Measurements from ENCODE around the gene CCNB3. TPM values are rescaled to one million over a fixed set of nuclear protein-coding genes. Genes with fewer than 3 reads are reported as not detected.
"Not testable (repeated sequence)": the region's sequence is repeated elsewhere in the genome, so short reads cannot be mapped to it uniquely, and the experiment has no call there.

The CCNB3 gene, protein sequence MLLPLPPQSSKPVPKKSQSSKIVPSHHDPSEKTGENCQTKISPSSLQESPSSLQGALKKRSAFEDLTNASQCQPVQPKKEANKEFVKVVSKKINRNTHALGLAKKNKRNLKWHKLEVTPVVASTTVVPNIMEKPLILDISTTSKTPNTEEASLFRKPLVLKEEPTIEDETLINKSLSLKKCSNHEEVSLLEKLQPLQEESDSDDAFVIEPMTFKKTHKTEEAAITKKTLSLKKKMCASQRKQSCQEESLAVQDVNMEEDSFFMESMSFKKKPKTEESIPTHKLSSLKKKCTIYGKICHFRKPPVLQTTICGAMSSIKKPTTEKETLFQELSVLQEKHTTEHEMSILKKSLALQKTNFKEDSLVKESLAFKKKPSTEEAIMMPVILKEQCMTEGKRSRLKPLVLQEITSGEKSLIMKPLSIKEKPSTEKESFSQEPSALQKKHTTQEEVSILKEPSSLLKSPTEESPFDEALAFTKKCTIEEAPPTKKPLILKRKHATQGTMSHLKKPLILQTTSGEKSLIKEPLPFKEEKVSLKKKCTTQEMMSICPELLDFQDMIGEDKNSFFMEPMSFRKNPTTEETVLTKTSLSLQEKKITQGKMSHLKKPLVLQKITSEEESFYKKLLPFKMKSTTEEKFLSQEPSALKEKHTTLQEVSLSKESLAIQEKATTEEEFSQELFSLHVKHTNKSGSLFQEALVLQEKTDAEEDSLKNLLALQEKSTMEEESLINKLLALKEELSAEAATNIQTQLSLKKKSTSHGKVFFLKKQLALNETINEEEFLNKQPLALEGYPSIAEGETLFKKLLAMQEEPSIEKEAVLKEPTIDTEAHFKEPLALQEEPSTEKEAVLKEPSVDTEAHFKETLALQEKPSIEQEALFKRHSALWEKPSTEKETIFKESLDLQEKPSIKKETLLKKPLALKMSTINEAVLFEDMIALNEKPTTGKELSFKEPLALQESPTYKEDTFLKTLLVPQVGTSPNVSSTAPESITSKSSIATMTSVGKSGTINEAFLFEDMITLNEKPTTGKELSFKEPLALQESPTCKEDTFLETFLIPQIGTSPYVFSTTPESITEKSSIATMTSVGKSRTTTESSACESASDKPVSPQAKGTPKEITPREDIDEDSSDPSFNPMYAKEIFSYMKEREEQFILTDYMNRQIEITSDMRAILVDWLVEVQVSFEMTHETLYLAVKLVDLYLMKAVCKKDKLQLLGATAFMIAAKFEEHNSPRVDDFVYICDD (N-terminal part only)
- total RNA-seq = 0.13 and 0.26 TPM in 2 replicates

DNA sequence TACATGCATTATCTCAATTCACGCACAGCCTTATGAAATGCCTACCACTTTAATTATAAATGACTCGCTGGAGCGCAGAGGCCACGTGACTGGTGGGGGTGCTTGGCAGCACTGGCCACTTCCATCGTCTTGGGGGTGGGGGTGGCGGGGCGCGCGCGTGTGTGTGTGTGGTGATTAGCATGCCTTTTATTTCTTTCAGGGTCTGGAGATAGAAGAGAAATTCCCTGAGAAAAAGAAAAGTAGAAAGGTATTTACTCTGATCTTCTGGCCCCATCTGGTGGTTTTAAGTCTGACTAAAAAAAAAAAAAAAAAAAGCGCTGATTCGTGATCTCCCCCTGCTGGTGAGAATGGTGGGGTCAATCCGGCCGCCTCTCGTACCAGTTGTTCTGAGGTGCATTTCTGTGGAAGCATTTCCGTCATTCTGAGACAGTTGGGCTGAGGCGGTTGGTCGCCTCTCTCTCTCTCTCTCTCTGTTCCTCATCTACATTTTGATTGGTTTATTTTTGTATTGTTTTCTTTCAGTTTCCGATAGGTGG, at the start of gene CCNB3:
CCNB3 (plus strand) TSS at position 402 of the 536 bp plus-strand sequence. CDS start 80,399 bp downstream, outside the sequence.
- DNase-seq (ENCODE audit: low read depth in 2 of 2) = peak; percentile 32 to 67

DNA sequence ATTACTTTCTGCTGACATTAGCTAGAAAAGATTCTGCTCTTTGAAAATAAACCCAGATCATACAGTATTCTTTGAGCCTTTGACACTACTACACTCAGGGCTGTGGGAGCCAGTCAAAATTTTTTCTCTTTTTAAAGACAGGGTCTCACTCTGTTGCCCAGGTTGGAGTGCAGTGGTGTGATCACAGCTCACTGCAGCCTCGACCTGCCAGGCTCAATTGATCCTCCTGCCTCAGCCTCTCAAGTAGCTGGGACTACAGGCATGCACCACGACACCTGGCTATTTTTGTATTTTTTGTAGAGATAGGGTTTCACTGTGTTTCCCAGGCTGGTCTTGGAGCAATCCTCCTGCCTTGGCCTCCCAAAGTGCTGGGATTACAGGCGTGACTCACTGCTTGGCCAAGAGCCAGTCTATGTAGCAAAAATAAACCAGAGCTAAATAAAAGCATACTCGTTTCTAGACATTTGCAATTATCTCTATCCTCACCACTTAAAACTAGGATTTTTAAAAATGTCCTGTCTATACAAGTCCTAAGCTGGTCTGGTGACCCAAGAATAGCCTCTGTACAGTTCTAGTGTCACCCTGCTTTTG, 46.9 kb upstream of the CCNB3 start:
- peak in 1 of 2 donors; percentile 2 for DNase-seq (ENCODE audit: low read depth in 2 of 2)

DNA sequence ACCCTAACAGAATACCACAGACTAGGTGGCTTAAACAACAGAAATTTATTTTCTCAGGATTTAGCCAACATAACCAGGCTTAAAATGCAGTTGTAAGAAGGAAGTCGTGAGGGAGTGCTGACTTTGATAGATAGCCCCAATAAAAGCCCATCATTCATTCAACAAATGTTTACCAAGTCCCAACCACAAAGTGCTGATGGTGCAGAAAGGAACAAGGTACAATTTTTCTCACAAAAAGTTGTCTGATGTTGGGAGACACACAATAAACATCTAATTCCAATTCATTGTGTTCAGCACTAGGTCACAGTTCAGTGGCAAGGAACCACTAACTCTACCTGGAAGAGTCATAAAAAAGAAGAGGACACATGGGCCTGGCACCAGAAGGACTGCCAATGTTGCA, 46.0 kb upstream of the CCNB3 start:
- DNase-seq (ENCODE audit: low read depth in 2 of 2) = no peak

DNA sequence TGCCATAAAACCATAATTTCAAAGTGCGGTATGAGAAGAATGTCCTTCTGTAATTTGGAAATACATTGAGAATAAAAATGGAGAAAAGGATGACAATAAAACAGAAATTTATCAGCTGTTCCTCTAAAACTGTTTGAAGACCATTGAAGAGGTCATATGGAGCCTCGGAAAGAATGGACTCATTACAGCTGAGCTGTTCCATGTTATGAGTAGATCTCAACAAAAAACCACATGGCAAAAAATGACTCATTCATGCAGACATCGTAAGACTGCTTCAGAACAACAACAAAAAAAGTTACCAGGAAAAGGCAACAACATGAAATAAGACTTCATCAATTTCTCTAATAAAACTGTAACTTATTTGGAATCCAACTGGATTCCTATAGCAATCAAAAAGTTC, 43.4 kb upstream of the CCNB3 start:
- DNase-seq (ENCODE audit: low read depth in 2 of 2) = no peak

DNA sequence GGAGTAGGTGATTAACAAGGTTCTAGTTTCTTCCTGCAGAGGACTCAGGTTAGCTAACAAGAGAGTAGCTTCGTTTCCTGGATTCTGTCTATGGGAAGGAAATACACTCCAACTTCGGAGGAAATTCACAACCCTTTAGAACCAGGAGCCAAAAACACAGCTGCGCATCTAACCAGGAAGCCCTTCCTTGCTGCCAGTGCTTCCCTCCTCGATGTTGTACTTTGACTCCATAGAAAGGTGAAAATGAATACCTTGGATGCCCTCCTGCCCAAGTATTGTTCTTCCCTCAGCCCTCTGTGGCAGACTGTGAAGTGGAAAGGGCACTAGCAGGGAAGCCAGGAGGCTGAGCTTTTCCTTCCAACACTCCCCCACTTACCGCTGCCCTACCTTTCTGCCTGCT, 38.8 kb upstream of the CCNB3 start:
- no peak for DNase-seq (ENCODE audit: low read depth in 2 of 2)

DNA sequence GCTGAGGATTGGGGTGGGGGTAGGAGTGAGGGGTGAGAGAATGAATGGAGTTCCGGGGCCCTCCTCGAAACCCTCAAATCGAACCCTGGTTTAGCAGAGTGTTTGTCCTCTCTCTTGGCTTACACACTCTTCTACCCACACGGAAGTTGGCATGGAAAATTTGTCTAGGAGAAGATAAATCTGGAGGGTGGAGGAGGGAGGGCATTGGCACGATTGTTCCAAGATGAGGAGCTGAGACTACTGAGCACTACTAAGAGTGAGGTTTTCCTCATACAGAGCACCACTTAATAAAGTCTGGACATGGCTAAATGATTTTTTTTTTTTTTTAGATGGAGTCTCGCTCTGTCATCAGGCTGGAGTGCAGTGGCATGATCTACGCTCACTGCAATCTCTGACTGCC, 37.2 kb upstream of the CCNB3 start:
- no peak for DNase-seq (ENCODE audit: low read depth in 2 of 2)

DNA sequence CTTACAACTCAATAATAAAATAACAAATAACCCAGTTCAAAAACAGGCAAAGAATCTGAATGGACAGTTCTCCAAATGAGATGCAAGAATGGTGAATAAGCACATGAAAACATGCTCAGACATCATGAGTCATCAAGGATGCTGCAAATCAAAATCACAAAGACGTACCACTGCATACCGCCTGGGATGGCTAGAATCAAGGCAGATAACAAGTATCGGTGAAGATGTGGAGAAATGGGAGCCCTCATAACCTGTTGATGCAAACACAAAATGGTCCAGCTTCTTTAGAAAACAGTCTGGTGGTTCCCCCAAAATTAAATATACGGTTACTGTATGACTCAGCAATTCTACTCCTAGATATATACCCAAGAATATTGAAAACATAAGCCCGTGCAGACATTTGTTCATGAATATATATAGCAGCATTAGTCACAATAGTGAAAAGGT, 36.3 kb upstream of the CCNB3 start:
- no peak for DNase-seq (ENCODE audit: low read depth in 2 of 2)

DNA sequence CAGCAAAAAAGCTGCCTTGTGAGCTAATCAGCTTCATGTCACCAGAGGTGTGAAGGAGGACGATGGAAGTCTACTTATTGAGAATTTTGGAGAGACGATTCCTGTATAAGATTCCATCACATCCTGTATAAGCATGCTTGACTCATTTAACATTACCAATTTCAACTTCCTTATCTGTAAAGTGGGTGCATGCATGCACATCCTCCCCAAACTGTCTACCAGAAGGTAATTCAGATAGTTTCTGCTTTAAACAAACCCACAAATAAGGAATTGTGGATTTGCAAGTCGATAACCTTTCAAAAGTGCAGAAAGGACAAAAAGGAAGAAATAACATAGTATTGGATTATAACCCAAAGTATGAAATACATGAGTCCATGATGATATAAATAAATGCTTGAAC, 34.8 kb upstream of the CCNB3 start:
- no peak for DNase-seq (ENCODE audit: low read depth in 2 of 2)

DNA sequence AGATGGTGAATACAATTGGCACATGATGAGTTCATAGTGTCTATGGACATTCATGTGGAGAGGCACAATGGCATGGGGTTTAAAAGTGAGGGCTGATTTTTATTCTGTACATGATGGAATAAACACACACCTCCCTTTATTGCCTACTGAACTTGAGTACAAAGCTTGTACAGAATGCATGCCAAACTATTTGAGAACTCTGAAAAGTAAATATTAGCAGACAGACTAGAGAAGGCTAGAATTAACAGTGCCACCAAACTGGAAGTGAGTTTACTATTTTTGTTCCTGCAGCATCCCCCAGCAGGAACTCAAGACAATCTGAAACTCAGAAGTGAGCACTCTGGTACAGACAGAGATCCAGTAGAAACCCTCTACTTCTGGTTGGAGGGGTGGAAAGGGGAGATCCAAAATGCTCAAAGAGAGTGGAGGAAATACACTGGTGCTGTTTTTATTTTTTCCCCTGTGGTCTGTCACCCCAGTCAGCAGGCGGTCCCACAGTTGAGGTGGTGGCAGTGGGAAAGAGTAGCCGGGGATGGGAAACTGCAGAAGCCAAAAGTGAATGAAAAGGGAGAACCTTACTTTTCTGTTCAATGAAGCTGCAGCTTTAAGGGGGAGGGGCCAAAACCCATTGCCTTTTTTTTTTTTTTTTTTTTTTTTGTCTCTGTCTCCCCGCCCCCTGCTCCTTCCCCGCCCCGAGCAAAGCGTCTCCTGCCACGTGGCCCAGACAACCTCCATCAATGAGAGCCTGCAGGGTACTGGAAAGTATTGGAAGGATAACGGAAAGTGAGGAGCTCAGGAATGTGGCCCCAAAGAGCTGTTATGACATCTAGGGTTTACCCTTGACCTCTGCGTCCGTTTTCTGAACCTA, 24.3 kb upstream of the CCNB3 start:
- no peak for DNase-seq (ENCODE audit: low read depth in 2 of 2)

DNA sequence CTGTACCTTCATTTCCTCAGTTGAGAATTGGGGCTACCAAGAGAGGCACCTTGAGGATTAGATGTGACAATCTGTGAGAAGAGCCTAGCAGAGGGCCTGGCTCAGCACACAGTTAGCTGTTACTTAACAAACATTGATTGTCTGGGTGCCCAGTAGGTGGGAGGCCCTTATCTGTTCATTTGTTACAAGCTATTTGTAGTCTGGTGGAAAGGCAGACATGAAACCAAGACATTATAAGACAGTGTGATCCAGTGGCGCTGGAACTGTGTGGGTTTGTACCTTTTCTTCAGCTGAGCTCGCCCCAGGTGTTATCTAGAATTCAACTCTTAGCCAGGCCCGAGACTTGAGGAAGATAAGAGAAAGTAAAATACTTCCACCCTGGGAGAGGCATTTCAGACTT, 20.7 kb upstream of the CCNB3 start:
- no peak for DNase-seq (ENCODE audit: low read depth in 2 of 2)

DNA sequence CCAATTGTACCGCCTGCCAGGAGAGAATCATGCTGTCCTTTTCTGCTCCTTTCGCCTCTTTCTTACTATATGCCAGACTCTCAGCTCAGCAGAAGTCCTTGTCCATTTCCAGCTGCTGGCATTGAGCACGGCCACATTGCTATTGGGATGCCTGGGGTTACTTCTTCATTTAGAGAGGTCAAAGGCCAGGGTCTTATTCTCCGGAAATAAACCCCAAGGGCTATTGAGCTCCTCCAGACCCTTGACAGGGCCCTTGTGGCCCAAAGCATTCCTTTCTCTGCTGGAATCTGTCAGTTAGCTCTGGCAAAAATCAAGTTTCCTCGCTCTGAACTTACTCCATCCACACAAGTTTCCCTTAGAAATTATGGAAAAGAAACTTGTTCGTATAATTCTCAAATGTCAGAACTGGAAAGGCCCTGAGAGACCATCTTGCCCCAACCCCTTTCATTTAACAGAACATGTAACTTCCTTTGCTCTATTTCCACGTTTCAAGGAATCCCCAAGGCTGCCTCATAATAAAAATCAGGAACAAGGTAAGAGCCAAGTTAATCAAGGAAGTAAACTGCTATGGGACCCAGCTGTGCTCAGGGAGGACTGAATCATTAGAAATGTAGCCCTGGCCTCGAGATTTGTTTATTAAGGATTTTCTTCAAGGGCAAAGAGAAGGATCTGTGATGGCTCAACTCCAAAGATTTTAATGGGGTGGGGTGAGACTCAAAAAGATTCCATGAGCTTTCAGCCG, 15.5 kb upstream of the CCNB3 start:
- no peak for DNase-seq (ENCODE audit: low read depth in 2 of 2)

DNA sequence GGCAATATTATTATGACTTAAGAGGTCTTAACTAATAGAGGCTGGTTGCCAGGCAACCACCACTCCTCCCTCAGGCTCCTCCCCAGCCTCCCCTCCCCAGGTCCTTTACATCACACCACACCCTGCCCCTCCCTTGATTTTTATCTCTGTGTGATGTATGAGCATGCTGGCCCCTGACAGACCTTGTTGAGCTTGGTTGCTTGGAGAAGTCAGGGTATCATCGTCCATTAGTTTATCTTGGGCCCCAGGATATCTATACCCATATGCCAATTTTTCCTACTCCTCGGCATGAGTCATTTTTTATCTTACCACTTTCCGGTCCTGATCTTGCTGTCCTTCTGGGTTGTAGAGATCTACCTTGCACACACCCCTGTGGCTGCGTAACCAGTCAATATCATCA, 6.2 kb upstream of the CCNB3 start:
- DNase-seq (ENCODE audit: low read depth in 2 of 2) = no peak

DNA sequence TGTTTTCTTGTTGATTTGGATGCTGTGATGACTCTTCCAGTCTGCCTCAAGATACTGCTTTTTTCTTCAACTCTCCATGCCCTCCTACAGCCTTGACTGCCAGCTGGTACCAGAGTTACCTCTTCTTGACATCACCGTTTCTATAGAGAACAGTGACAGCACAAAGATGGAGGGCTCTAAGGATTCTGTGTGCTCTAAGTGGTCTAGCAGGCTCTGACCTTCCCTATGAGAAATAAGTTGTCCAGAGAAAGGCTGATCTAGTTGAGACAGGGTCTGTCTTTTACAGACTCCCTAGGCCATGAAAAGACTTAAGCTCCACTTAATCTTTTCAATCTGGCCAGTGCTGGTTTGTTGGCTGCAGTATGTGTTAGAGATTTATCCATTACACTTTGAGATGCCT, 3.7 kb upstream of the CCNB3 start, which contains the start of gene AKAP4:
AKAP4 (minus strand) TSS at position 101 of the 400 bp plus-strand sequence. CDS start 118 bp downstream, outside the sequence.
- no peak for DNase-seq (ENCODE audit: low read depth in 2 of 2)

DNA sequence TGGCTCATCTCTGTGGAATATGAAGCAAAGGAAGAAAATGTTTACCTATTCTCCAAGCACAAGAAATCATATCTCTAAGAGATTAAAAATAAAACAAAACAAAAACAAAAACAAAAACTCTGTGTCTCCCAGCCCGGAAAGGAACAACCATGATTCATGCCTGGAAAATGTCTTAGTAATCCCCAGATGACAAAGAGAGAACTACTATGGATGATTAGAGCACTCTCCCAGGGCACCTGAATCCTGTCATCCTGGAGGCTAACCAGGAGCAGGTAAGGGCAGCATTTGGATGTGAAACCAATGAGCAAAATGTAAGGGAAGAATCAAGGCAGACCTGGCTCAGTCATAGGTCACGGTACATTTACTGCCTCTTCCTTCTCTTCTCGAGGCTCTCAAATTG, 2.0 kb upstream of the CCNB3 start:
- DNase-seq (ENCODE audit: low read depth in 2 of 2) = peak in 1 of 2 donors; percentile 7

DNA sequence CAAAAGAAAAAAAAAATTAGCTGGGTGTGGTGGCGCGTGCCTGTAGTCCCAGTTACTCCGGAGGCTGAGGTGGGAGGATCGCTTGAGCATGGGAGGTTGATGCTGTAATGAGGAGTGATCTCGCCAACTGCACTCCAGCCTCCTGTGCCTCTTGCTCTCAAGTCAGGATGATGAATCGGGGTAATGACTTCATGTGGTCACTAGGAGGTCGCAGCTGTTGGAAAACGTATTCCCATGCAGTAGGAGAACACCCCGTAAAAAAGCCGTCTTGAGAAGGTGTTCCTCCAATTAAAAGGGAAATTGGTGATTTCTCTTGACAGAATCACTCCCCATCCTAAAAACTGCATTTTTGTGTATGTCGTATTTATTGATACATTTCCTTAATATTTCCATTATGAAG, 2.2 kb downstream of the CCNB3 start:
- DNase-seq (ENCODE audit: low read depth in 2 of 2) = no peak

DNA sequence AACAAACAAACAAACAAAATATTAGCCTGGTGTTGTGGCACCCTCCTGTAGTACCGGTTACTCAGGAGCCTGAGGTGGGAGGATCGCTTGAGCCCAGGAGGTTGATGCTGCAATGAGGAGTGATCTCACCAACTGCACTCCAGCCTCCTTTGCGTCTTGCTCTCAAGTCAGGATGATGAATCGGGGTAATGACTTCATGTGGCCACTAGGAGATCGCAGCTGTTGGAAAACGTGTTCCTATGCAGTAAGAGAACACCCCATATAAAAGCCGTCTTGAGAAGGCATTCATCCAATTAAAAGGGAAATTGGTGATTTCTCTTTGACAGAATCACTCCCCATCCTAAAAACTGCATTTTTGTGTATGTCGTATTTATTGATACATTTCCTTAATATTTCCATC, 6.9 kb downstream of the CCNB3 start:
- no peak for DNase-seq (ENCODE audit: low read depth in 2 of 2)

DNA sequence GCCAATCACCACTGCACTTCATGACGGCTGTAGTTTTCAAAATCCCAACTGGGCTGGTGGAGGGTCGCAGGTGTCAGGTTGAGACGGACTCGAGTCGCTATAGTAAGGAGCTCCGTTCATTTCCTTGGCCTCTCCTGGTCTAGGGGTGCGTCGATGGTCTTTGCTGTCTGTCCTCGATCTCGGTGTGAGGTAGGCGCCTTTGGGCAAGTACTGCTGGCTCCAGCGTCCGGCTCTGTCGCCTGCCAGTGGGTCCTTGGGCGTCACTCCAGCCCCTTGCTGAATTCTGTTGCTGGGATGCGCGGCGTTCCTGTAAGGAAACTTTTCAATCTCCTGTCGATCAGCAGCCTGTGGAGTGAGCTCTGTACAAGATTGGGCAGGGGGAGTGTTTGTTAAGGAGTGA, 76.7 kb downstream of the CCNB3 start:
- no peak for DNase-seq (ENCODE audit: low read depth in 2 of 2)

DNA sequence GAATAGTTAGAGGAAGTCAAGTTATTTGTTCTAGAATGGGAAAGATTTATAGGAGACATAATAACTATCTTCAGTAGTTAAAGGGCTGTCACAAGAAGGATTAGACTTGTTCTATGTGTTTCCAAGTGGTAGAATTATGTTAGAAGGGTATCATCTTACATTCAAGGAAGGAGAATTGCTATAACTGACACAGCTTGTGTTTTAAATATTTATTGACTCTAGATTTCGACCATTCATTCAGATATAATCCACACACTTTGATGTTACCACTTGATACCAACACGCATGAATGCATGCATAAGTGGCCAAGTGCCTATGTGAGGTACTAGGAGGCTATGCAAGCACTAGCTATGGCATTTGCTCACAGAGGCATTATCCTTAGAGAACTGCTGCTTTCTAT, 122.7 kb downstream of the CCNB3 start:
- no peak for DNase-seq (ENCODE audit: low read depth in 2 of 2)

DNA sequence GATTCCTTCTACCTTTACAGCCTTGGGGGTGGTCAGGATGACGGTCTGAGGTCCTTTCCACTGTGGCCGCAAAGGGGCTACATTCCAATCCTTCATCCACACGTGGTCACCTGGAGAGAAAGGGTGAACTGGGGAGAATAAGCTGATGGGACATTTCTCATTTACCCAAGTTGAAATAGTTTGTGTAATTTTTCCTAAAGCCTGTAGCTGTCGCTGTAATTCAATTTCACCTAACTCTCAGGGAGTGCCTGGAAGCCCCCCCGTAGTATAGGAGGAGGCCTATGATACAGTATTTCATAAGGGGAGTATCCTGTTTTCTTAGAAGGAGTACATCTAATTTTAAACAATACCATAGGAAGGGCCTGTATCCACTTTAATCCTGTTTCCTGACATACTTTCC, 128.1 kb downstream of the CCNB3 start:
- not testable (repeated sequence) for DNase-seq (ENCODE audit: low read depth in 2 of 2)

Measured in dermis microvascular lymphatic vessel endothelial cell (primary cell).